ENCODE measurements around the gene COL13A1. TPM values are rescaled to one million over a fixed set of nuclear protein-coding genes. Genes with fewer than 3 reads are reported as not detected.

The COL13A1 gene
- total and polyA plus RNA-seq, 2 of the 8 experiments (the other 6 are each of a cell fraction or from before 2014, with no cell fraction given), result 2.6 to 5.2 TPM

GRCh38 chr10:69846293-69846921, 44.7 kb downstream of the COL13A1 start (continued):
- no peak for TF ChIP-seq JUN (IDR thresholded peaks at IDR 0.05; ENCODE audit: low read depth, low read length)
- TF ChIP-seq SRF (IDR thresholded peaks at IDR 0.05; ENCODE audit: low read depth, low read length), result no peak
- TF ChIP-seq NANOG (IDR thresholded peaks at IDR 0.05; ENCODE audit: insufficient read depth, low read depth, low read length, poor library complexity, severe bottlenecking), result no peak
- TF ChIP-seq ATF2 (IDR thresholded peaks at IDR 0.05; ENCODE audit: low read length), result no peak
- no peak for TF ChIP-seq TAF1 (IDR thresholded peaks at IDR 0.05; ENCODE audit: low read depth, low read length)
- TF ChIP-seq RNF2 (IDR thresholded peaks at IDR 0.05; ENCODE audit: borderline replicate concordance, low read depth, low read length, missing control alignments, poor library complexity, severe bottlenecking), result no peak

All from H1 (cell line).